GM18867 (cell line): ENCODE data around the gene DHX58.

Experiments
- ATAC-seq: cut with Tn5 transposase; IDR thresholded peaks from one replicate; pipeline ENCODE4 v1.9.1; 2021; ENCODE audit warnings: mild to moderate bottlenecking, moderate library complexity; ENCODE audit not compliant: unreplicated experiment

Gene DHX58

DNA sequence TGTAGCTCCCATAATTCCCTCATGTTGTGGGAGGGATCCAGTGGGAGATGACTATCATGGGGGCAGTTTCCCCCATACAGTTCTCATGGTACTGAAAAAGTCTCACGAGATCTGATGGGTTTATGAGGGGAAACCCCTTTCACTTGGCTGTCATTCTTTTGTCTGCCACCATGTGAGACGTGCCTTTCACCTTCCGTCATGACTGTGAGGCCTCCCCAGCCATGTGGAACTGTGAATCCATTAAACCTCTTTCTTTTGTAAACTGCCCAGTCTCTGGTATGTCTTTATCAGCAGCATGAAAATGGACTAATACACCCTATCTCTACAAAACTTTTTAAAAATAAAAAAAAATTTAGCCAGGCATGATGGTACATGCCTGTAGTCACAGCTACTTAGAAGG lies 55.9 kb downstream of the DHX58 start:
- no peak for ATAC-seq

- no peak for ATAC-seq
These were observed 57.0 kb downstream of the DHX58 start for GRCh38 chr17:42055496-42055895.

GRCh38 chr17:42055027-42055426 lies 57.5 kb downstream of the DHX58 start:
- ATAC-seq = no peak

DNA sequence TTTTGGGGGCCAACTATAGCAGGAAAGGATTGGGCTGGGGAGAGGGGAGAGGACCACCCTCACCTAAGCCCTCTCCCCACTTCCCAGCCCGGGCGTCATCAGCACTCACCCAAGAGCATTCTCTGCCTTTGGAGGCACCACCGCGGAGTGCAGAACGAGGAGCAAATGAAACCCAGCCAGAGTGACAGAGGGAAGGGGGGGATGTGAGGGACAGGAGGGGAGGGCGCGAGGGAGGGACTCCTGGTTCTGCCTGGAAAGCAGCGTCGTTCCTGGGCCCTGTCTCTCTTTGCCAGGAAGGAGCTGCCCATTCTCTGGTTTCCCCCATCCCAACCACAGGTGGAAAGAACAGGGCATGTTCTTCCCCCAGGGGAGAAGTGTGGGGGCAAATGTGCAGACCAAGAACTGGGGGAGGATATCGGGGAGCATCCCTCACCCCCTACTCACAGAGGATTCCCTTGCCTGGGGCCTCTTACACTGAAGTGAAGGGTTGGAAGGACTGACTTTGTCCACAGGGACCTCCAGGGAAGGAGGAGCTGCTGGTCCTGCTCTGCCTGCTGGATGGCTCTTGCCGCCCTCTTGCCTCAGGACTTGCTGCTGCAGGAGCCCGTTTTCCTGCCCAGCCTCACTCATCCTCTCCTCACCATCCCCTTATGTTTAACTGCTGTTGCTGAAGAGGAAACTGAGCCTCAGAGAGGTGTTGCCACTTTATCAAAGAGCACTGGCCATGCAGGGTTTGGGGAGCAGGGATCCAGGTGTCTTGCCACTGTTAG lies 58.6 kb downstream of the DHX58 start:
- no peak for ATAC-seq

- no peak for ATAC-seq
These were observed 60.1 kb downstream of the DHX58 start for GRCh38 chr17:42052346-42052877.

- ATAC-seq = no peak
These were observed 60.9 kb downstream of the DHX58 start for GRCh38 chr17:42051645-42052044.
